ENCODE data around the gene DCXR. TPM values are rescaled to one million over a fixed set of nuclear protein-coding genes. Genes with fewer than 3 reads are reported as not detected.

The DCXR gene
- total and polyA plus RNA-seq, 2 experiments from 2014 or later, result 164 to 312 TPM

DNA sequence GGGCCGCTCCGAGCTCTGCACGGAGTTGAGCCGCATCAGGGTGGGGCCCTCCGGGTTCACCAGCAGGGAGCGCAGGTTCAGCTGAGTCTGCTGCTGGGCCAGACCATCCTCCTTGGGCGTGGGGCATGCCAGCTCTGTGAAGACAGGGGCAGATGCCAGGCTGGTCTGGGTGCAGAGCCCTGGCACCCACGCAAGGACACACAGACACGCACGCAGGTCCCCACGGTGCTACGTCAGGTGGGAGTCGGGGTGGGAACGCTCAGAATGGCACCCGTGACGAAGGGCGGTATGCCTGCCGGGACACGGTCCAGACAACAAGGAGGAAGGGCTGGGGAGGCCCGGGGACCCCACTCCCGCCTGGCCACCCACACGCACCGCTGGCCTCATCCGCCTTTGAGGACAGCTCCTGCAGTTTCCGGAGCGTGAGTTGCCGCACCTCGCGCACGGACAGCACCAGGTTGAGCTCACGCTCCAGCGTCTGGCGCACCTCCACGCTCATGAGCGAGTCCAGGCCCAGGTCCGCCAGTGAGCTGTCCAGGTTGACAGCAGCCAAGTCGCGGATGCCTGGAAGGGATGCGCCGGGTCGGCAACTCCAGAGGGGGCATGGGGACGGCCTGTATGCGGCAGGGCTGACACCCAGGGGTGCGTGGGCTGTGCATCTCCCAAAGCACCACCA lies 43.4 kb upstream of the DCXR start:
- Histone ChIP-seq H3K9me3 (ENCODE audit: low read depth) (no peaks in the 10 kb centered on the region), H3K27me3 (no peaks in the 10 kb centered on the region), H3K27ac (no peak overlapping the region), H3K4me1 (ENCODE audit: low read depth) (no peaks in the 10 kb centered on the region), H3K4me3 (no peak overlapping the region), H3K36me3 (peaks cover 61% of the 10 kb centered on the region)
- TF ChIP-seq CTCF (IDR thresholded peaks at IDR 0.05; ENCODE audit: low read depth, low read length), result no peak
- no peak for DNase-seq (ENCODE audit: low read depth in 1 of 2, low spot score in 1 of 2)

- TF ChIP-seq CTCF (IDR thresholded peaks at IDR 0.05; ENCODE audit: low read depth, low read length), result no peak
These were observed 42.7 kb upstream of the DCXR start for GRCh38 chr17:82080048-82080788.

GRCh38 chr17:82079001-82079677 lies 41.6 kb upstream of the DCXR start:
- no peak for DNase-seq (ENCODE audit: low read depth in 1 of 2, low spot score in 1 of 2)
- Histone ChIP-seq H3K4me3 (no peak overlapping the region), H3K4me1 (ENCODE audit: low read depth) (no peaks in the 10 kb centered on the region)

More at GRCh38 chr17:82080048-82080788, 42.7 kb upstream of the DCXR start:
- H3K36me3 ChIP-seq, result peaks cover 54% of the 10 kb centered on the region
- H3K4me1 ChIP-seq (ENCODE audit: low read depth), result no peaks in the 10 kb centered on the region
- no peak overlapping the region for H3K4me3 ChIP-seq
- no peaks in the 10 kb centered on the region for H3K27me3 ChIP-seq
- no peak for DNase-seq (ENCODE audit: low read depth in 1 of 2, low spot score in 1 of 2)
- no peak overlapping the region for H3K27ac ChIP-seq
- H3K9me3 ChIP-seq (ENCODE audit: low read depth), result no peaks in the 10 kb centered on the region

GRCh38 chr17:82078433-82078832 lies 40.9 kb upstream of the DCXR start:
- H3K4me1 ChIP-seq (ENCODE audit: low read depth), result no peaks in the 10 kb centered on the region
- no peak overlapping the region for H3K4me3 ChIP-seq
- no peak for TF ChIP-seq CTCF (IDR thresholded peaks at IDR 0.05; ENCODE audit: low read depth, low read length)
- H3K27ac ChIP-seq, result no peak overlapping the region
- peaks cover 37% of the 10 kb centered on the region for H3K36me3 ChIP-seq
- no peak for DNase-seq (ENCODE audit: low read depth in 1 of 2, low spot score in 1 of 2)
- no peaks in the 10 kb centered on the region for H3K27me3 ChIP-seq
- H3K9me3 ChIP-seq (ENCODE audit: low read depth), result no peaks in the 10 kb centered on the region

More at GRCh38 chr17:82079001-82079677, 41.6 kb upstream of the DCXR start:
- no peak for TF ChIP-seq CTCF (IDR thresholded peaks at IDR 0.05; ENCODE audit: low read depth, low read length)
- Histone ChIP-seq H3K36me3 (peaks cover 43% of the 10 kb centered on the region), H3K27me3 (no peaks in the 10 kb centered on the region), H3K9me3 (ENCODE audit: low read depth) (no peaks in the 10 kb centered on the region), H3K27ac (no peak overlapping the region)

DNA sequence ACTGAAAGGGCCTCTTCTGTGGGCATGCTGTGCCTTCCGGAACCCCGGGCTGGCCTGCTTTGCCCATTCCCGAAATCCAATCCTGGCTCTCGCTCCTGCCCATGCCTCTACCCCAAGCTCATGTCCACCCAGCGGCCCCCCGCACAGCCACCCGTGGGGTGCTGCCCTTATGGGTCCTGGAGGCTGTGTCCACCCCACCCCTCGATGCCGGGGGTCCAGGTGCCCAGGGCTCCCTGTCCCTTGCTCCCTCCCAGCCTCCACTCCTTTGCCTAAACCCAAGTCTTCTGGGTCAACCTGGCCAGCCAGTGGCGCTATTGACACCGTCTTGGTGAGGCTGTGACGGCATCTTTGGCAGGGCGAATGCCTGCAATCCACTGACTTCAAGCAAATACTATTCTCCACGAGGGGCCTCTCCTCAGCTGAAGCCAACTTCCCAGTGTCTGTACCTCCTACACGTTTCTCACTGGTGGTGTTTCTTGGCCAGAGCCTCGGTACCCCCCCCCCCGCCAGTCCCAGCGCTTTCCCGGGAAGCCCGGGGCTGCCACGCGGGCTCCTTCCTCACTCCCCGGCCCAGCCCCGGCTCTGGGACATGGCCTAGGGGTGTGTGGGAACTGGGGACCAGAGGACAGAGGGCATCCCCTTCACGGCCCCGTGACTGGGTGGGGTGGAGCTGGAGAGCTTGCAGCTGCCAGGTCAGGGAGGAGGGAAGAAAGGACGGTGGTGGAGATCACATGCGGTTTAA lies 40.3 kb upstream of the DCXR start:
- Histone ChIP-seq H3K4me1 (ENCODE audit: low read depth) (no peaks in the 10 kb centered on the region), H3K27ac (peak overlapping the region; percentile 51), H3K9me3 (ENCODE audit: low read depth) (no peaks in the 10 kb centered on the region), H3K36me3 (peaks cover 30% of the 10 kb centered on the region), H3K27me3 (no peaks in the 10 kb centered on the region), H3K4me3 (no peak overlapping the region)
- no peak for TF ChIP-seq CTCF (IDR thresholded peaks at IDR 0.05; ENCODE audit: low read depth, low read length)
- peak in 1 of 2 donors; percentile 20 for DNase-seq (ENCODE audit: low read depth in 1 of 2, low spot score in 1 of 2)

All from cardiac muscle cell (in vitro differentiated cells and primary cell).